GM12865 (cell line): ENCODE data around the gene USF1.

Experiments
- DNase-seq: peaks from one replicate; pipeline ENCODE4 v3.0.0; 2010; ENCODE audit warnings: low read depth
- H3K4me3 ChIP-seq: 2 replicates; pipeline ENCODE4 v1.5.1; 2011; ENCODE audit warnings: mild to moderate bottlenecking, low read depth, low read length, control low read depth
- CTCF ChIP-seq: IDR thresholded peaks from 2 replicates; pipeline ENCODE4 v1.5.1; 2011; ENCODE audit warnings: low read length, control low read depth, low read depth, inconsistent platforms; ENCODE audit not compliant: insufficient read depth; ENCODE audit errors: missing control alignments

USF1 gene

DNA sequence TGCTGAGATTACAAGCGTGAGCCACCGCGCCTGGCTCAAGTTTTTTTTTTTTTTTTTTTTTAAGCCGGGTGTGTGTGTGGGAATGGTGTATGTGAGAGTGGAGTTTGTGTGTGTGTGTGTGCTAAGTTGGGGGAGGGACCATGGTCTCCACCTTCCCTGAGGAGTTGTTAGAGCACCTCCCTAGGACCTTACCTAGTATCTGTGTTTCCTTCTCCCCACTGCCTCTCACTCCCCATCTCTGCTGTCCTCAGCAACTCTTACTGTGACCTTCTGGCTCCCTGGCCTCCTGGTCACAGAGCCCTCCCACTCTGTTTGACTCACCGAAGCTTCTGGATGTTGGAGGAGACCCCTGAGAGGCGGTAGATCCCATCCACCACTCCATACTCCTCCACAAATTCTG lies 13.5 kb upstream of the USF1 start:
- TF ChIP-seq CTCF, result no peak
- no peak overlapping the region for H3K4me3 ChIP-seq
- no peak for DNase-seq

- DNase-seq, result no peak
- TF ChIP-seq CTCF, result no peak
- H3K4me3 ChIP-seq, result no peak overlapping the region
Measured at GRCh38 chr1:161054805-161055204, 9.0 kb upstream of the USF1 start.

DNA sequence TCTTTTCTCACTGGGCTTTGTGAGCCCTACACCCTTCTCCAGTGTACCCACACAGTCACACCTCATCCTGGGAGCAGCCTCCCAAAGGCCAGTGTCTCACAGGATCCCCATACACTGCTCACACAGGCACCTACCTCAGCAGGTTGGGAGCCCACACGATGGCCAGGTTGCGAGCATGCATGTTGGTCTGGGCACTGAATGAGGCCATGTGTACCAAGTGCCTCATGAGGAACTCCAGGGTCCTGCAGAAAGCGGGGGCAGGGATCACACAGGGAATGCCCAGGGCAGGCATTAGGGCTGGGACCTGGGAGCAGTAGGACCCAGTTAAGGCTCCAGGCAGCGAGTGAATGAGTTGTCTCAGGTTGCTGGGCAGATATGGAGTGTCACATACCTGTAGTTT lies 8.5 kb upstream of the USF1 start:
- H3K4me3 ChIP-seq, result no peak overlapping the region
- no peak for DNase-seq
- no peak for TF ChIP-seq CTCF

DNA sequence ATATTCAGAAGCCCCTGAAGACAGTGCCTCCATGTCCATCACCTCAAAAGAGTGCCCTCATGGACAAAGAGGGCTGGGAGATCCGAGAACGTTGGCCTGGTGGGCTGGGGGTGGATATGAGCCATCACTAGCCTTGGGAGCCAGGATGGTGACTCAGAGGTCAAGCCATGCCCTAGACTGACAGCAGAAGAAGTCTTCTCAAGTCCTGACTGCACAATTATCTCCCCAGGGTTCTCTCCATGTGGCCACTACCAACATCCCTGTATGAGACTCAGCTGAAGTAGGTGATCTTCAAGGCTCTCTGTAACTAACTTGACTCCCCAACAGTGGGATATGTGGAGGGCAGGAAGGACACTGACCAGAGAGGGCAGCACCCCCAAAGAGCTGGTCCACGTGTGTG lies 7.1 kb upstream of the USF1 start:
- DNase-seq, result no peak
- no peak for TF ChIP-seq CTCF
- no peak overlapping the region for H3K4me3 ChIP-seq

DNA sequence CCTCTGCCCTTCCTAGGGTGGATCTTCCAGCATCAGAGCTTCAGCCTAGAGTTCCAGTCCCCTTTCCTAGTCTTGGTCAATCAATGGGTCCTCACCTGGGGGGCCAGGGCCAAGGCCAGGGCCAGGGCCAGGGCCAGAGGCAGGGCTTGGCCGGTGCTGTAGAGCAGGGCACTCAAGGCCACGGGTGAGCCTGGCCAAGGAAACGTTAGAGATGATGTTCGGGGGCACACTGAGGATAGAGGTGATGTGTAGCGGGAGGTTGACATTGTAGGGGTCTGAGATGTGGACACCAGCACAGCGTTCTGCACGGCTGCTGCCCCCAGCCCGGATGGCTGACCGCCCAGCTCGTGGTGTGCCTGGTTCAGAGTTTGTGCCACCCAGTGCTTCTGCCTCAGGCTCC lies 5.4 kb upstream of the USF1 start:
- no peak for TF ChIP-seq CTCF
- no peak overlapping the region for H3K4me3 ChIP-seq
- DNase-seq, result no peak

GRCh38 chr1:161048949-161049722 lies 3.4 kb upstream of the USF1 start:
- no peak for DNase-seq
- no peak for TF ChIP-seq CTCF
- no peak overlapping the region for H3K4me3 ChIP-seq
